Progenitor cell of endocrine pancreas (in vitro differentiated cells): ENCODE measurements around the gene WAC. TPM values are rescaled to one million over a fixed set of nuclear protein-coding genes. Genes with fewer than 3 reads are reported as not detected.
"Not testable (repeated sequence)": the region's sequence is repeated elsewhere in the genome, so short reads cannot be mapped to it uniquely, and the experiment has no call there.

Source experiments
- DNase-seq: peaks from one replicate; pipeline ENCODE4 v3.0.0; 2021; ENCODE audit warnings: low spot score; ENCODE audit not compliant: unreplicated experiment
- H3K27ac Mint-ChIP-seq: 2 replicates; pipeline ENCODE4 v1.8.0; 2021; ENCODE audit warnings: mild to moderate bottlenecking, moderate library complexity, mixed read lengths
- H3K27me3 Mint-ChIP-seq: 2 replicates; pipeline ENCODE4 v1.8.0; 2021; ENCODE audit warnings: mixed read lengths
- H3K36me3 Mint-ChIP-seq: 2 replicates; pipeline ENCODE4 v1.8.0; 2022; ENCODE audit warnings: mixed read lengths; ENCODE audit not compliant: insufficient read depth
- H3K4me1 Mint-ChIP-seq: 2 replicates; pipeline ENCODE4 v1.8.0; 2021; ENCODE audit warnings: low read depth, mixed read lengths
- H3K4me3 Mint-ChIP-seq: 2 replicates; pipeline ENCODE4 v1.8.0; 2021; ENCODE audit warnings: low read depth, mild to moderate bottlenecking, moderate library complexity, mixed read lengths
- H3K9me3 Mint-ChIP-seq: 2 replicates; pipeline ENCODE4 v1.8.0; 2021; ENCODE audit warnings: low read depth, mixed read lengths
- CTCF ChIP-seq: fragments of 200-600 bp; sonication (generic); IDR thresholded peaks from one replicate; pipeline ENCODE4 v1.5.0; 2021; ENCODE audit warnings: antibody characterized with exemption, mild to moderate bottlenecking; ENCODE audit not compliant: unreplicated experiment
- total RNA-seq: library from RNA; stranded (reverse); gene quantifications from 2 replicates; pipeline ENCODE4 v1.2.1, GENCODE V29; 2021

Gene WAC
- total RNA-seq, 1 donor from 2014 or later, result 140 TPM

GRCh38 chr10:28569506-28570159, 36.7 kb downstream of the WAC start:
- no peaks in the 10 kb centered on the region for H3K27me3 Mint-ChIP-seq
- H3K36me3 Mint-ChIP-seq, result peaks cover 16% of the 10 kb centered on the region
- peak overlapping the region; percentile 84 for H3K27ac Mint-ChIP-seq
- H3K4me1 Mint-ChIP-seq, result peaks cover 33% of the 10 kb centered on the region
- no peak for TF ChIP-seq CTCF
- H3K4me3 Mint-ChIP-seq, result no peak overlapping the region
- no peak for DNase-seq
- no peaks in the 10 kb centered on the region for H3K9me3 Mint-ChIP-seq

- no peak overlapping the region for H3K27ac Mint-ChIP-seq
- H3K4me3 Mint-ChIP-seq, result no peak overlapping the region
- DNase-seq, result no peak
- no peak for TF ChIP-seq CTCF
- H3K4me1 Mint-ChIP-seq, result peaks cover 39% of the 10 kb centered on the region
- no peaks in the 10 kb centered on the region for H3K9me3 Mint-ChIP-seq
- H3K27me3 Mint-ChIP-seq, result no peaks in the 10 kb centered on the region
- peaks cover 18% of the 10 kb centered on the region for H3K36me3 Mint-ChIP-seq
Observed at GRCh38 chr10:28570598-28570997, 37.7 kb downstream of the WAC start.

GRCh38 chr10:28571265-28571664, 38.3 kb downstream of the WAC start:
- H3K4me3 Mint-ChIP-seq, result no peak overlapping the region
- no peaks in the 10 kb centered on the region for H3K27me3 Mint-ChIP-seq
- H3K4me1 Mint-ChIP-seq, result peaks cover 39% of the 10 kb centered on the region
- DNase-seq, result no peak
- H3K9me3 Mint-ChIP-seq, result no peaks in the 10 kb centered on the region
- peak overlapping the region; percentile 2 for H3K27ac Mint-ChIP-seq
- H3K36me3 Mint-ChIP-seq, result peaks cover 18% of the 10 kb centered on the region
- TF ChIP-seq CTCF, result no peak

GRCh38 chr10:28574214-28574613, 41.3 kb downstream of the WAC start:
- DNase-seq, H3K4me3 Mint-ChIP-seq, H3K27ac Mint-ChIP-seq, H3K36me3 Mint-ChIP-seq, H3K9me3 Mint-ChIP-seq, H3K27me3 Mint-ChIP-seq: not testable (repeated sequence)
- H3K4me1 Mint-ChIP-seq, result peaks cover 28% of the 10 kb centered on the region

- peaks cover 31% of the 10 kb centered on the region for H3K4me1 Mint-ChIP-seq
- no peak for DNase-seq
Observed at GRCh38 chr10:28575852-28576251, 42.9 kb downstream of the WAC start.

More at GRCh38 chr10:28575852-28576251, 42.9 kb downstream of the WAC start:
- Mint-ChIP-seq H3K27ac (no peak overlapping the region), H3K27me3 (no peaks in the 10 kb centered on the region), H3K36me3 (peaks cover 8% of the 10 kb centered on the region), H3K4me3 (no peak overlapping the region), H3K9me3 (no peaks in the 10 kb centered on the region)
- TF ChIP-seq CTCF, result no peak
